Activated CD4-positive, alpha-beta T cell treated with anti-CD3 and anti-CD28 coated beads, Interleukin-2, amount 50 U/mL, for 4 hours (primary cell): Measurements from ENCODE around the gene EPS8L2.
A peak's percentile ranks its signal among the peaks of the same experiment; 100 is the strongest.

Experiments
- DNase-seq, 2 experiments: peaks; one replicate each; pipeline ENCODE4 v3.0.0-alpha.2; 2020

The EPS8L2 gene

GRCh38 chr11:690738-691633, 15.0 kb upstream of the EPS8L2 start:
- DNase-seq = no peak

GRCh38 chr11:691710-692590, 14.1 kb upstream of the EPS8L2 start:
- DNase-seq = no peak

DNA sequence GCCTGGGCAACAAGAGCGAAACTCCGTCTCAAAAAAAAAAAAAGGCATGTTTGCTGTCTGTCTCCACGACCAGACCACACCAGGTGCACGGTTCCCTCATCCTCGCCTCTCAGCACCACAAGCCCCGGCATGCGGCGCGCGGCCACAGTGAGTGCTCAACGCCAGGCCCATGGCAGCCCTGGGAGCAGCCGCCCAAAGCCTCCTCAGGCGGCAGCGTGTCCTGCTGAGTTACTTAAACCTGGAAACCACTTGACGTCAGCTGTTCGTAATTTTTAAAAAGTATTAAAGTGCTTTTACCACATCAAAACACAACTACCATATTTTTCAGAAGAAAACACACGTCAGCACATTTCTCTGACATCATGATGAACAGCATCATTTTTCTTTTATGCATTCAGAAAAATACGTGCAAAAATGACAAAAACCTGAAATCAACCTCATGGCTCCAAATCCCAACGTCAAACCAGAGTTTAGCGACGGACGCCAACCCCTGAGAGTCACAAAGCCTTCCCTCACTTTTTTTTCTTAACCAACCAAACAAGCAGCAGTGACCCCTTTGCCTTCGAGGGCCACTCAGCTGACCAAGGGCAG, 13.1 kb upstream of the EPS8L2 start:
- DNase-seq = no peak

GRCh38 chr11:693415-693831, 12.6 kb upstream of the EPS8L2 start:
- no peak for DNase-seq

DNA sequence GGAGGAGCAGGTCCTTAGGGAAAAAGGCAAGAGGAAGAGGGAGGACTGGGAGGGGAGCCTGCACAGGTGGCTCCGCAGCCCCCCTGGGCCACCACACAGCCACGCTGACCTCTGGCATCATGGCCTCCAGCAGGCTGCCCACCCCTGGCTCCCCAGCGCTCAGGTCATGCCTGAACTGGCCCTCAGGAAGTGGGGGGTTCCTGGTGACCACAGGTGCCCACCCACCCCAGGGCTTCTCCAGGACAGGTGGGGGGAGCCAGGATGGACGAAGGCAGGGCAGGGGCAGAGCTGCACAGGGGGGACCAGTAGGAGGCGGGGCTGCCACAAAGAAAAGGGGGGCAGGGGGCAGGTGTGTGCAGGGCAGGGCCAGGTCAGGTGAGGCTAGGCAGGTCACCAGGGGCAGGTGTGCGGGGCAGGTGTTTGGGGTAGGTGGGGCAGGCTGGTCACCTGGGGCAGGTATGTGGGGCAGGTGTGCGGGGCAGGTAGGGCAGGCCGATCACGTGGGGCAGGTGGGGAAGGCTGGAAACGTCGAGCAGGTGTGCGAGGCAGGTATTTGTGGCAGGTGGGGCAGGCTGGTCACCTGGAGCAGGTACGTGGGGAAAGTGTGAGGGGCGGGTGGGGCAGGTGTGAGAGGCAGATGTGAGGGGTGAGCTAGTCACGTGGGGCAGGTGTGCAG, 12.0 kb upstream of the EPS8L2 start:
- DNase-seq = no peak

DNA sequence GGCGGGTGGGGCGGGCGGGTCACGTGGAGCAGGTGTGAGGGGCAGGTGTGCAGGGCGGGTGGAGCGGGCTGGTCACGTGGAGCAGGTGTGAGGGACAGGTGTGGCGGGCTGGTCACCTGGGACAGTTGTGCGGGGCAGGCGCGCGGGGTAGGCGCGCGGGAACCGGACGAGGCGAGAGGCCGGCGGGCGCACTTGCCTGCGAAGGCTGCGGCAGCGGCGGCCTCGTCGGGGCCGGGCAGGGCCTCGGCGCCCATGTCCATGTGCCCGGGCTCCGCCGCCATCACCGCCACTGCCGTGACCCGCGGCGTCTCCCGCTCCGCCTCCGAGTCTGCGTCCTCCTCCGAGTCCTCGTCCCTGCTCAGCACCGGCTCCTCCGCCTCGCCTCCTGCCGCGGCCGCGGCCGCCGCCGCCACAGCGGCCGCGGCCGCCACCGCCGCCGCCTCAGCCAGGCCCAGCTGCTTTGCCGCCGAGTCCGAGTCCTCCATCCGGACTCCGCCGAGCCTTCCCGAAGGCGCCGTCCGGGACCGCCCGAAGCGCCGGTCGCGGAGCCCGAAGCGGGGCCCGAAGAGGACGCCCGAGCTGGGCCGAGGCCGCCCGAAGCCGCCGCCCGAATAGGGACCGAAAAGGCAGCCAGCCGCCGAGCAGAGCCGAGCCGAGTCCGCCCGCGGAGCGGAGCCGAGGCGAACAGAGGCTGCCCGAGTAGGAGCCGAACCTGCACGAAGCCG, 11.3 kb upstream of the EPS8L2 start, which contains the start of gene DEAF1:
TSS of gene DEAF1 (minus strand) at position 660 of the 725 bp plus-strand sequence. CDS start at position 485, 175 bp downstream.
- DNase-seq = peak; percentile 98 to 99

DNA sequence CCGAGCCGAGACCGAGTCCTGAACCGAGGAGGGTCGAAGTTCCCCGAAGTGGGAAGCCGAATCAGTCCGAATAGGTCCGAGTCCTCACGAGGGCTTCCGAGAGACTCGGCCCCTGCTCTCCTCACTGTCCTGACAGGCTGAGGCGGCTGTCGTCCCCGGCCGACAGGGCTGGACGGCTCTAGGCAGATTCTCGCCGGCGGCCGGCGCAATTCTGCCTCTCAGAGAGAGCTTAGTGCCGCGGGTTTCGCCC, 10.8 kb upstream of the EPS8L2 start:
- no peak for DNase-seq

DNA sequence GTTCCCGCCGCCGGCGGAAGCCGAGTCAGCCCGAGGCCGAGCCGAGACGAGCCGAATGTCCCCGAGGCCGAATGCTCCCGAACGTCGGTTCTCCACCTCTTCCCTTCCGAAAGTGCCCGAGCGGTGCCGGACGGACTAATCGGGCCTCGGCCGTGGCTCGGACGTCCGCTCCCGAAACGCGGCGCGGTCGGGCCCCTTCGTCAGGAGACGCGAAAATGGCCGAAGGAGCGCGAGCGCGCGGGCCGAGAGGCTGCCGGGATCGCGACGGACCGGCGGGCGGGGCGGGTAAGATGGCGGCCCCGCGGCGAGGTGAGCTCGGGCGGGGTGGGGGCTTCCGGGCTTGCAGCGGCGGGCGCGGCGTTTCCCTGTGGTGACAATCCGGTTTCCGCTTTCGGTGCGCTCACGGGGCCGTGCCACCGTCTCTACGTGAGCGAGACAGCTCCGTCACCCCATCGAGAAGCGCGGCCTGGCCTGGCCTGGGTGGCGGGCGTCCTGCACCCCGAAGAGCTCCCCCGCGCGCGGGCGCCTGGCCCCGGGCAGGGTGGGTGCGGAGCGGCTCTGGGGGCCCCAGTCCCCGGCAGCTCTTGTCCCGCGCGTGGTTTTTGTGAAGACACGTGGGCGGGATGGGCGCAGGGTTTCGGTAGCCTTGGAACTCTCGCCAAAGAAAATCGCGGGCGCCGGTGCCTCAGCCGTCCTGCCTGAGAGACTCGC, 10.3 kb upstream of the EPS8L2 start, which contains the start of gene TMEM80:
TSS of gene TMEM80 (plus strand) at position 279 of the 711 bp plus-strand sequence. CDS start at position 291, 12 bp downstream.
- peak; percentile 92 for DNase-seq

DNA sequence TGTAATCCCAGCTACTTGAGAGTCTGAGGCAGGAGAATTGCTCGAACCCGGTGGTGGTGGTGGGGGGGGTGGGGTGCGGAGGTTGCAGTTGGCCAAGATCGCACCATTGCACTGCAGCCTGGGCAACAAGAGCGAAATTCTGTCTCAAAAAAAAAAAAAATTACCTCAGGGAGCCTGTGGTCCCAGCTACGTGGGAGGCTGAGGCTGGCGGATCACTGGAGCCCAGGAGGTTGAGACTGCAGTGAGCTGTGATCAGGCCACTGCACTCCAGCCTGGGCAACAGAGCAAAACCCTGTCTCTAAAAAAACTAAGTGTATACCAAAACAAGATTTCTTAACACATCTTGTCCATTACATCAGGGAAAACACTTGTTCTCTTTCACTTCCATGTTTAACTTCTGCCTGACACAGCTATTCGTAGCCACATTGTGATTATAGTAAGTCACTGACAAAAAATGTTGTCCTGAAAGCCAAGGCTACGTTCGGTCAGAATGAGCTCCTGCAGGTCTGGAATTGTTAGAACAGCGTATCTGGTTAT, 9.0 kb upstream of the EPS8L2 start:
- DNase-seq = no peak

DNA sequence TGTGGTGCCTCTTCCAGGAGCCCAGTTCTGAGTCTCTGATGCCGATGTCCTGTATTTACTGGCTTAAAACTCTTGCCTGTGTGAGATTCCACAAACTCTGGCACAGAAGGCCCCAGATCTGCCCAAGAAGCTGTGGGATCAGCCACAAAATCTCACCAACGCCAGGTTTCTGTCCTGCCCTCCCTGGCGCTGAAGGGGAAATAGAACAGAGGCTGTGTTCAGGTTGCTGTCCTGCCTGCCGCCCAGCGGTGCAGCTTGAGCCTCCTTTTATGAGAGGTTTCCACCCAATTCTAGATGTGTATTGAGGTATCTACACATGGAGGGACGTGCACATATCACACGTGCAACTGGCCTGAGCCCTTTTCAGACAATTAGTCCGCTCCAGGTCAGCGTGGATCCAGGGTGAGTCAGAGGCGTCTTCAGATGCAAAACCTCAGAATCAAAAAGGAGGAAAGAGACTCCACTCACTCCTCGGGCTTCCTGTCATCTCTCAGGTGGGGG, 8.2 kb upstream of the EPS8L2 start:
- DNase-seq = no peak

GRCh38 chr11:698493-699115, 7.4 kb upstream of the EPS8L2 start:
- DNase-seq = no peak

- no peak for DNase-seq
Measured at GRCh38 chr11:699116-699508, 6.9 kb upstream of the EPS8L2 start.

- DNase-seq = no peak
Measured at GRCh38 chr11:699753-700152, 6.3 kb upstream of the EPS8L2 start.

DNA sequence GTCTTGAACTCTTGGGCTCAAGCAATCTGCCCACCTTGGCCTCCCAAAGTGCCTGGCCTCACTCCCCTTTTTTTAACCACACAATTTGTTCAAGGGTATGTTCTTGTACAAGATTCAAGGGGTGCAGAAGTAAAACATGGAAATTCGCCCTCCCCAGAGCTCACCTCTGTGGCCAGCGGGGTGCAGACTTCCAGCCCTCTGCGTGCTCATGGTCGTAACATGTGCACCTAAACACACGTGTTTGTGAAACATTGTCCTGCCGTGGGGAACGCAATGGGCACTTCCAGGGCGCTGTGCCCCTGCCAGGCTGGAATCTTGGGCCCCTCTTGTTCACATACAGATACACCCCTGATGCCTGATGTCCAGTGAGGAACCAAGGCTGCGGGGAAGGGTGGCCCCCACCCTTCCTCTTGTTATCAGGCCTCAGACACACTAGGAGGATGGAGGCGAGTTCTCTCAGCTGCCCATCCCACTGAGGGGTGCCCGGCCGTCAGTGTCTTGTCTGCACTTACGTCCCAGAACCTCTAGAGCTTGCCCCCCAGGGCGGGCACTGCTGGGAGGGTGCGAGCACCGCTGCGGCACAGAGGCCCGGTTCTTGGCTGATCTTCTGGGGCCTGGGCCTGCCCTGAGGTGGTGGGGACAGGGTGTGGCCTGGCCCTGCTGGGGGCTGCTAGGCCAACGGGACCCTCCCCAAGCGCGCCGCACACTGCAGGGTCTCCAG, 4.1 kb upstream of the EPS8L2 start:
- DNase-seq = no peak

GRCh38 chr11:702462-703461, 3.3 kb upstream of the EPS8L2 start:
- DNase-seq = no peak

GRCh38 chr11:703506-703905, 2.5 kb upstream of the EPS8L2 start:
- no peak for DNase-seq

DNA sequence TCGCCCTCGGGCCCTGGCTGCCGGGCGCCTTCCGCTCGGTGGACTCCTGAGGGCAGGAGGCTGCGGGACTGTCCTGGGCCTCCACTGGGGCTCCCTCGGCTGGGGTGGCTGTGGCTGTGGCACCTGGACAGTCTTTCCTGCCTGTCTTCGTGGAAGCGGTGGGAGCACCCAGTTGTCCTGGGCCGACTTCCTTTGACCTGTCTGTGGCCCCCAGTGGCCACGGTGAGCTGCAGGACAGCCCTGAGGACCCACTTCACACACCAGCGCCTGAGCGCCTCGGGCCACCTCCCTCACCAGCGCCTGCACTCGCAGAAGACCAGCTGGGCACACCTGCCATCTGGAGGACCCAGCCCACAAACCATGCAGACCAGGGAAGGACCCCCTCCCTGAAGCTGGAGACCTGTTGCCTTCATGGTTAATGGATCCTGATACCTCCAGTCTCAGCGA, 1.8 kb upstream of the EPS8L2 start:
- no peak for DNase-seq
